Stimulated activated CD4-positive, alpha-beta T cell treated with anti-CD3 and anti-CD28 coated beads, Interleukin-12 subunit alpha, Interleukin-12 subunit beta, amount 100 ng/mL, for 4 hours (primary cell): ENCODE measurements around the gene SMDT1.
"Not testable (repeated sequence)": the region's sequence is repeated elsewhere in the genome, so short reads cannot be mapped to it uniquely, and the experiment has no call there.

Experiments used
- DNase-seq: peaks from one replicate; pipeline ENCODE4 v3.0.0-alpha.2; 2020

Gene SMDT1

GRCh38 chr22:42071508-42071907 is 8.0 kb upstream of the SMDT1 start:
- not testable (repeated sequence) for DNase-seq

- DNase-seq, result no peak
Measured at GRCh38 chr22:42072606-42073330, 6.7 kb upstream of the SMDT1 start.

GRCh38 chr22:42073621-42074041 is 5.9 kb upstream of the SMDT1 start:
- no peak for DNase-seq

- peak; percentile 47 for DNase-seq
Measured at GRCh38 chr22:42074132-42074811, 5.2 kb upstream of the SMDT1 start, which contains the start of gene PHETA2. Gene PHETA2, plus strand, starts transcription at chr22:42074248. Its CDS starts 3,046 bp downstream, at chr22:42077294.

GRCh38 chr22:42074846-42075676 is 4.4 kb upstream of the SMDT1 start:
- no peak for DNase-seq

- DNase-seq, result no peak
Measured at GRCh38 chr22:42076764-42077485, 2.6 kb upstream of the SMDT1 start.

- no peak for DNase-seq
Measured at GRCh38 chr22:42077486-42078125, 1.9 kb upstream of the SMDT1 start.

- no peak for DNase-seq
Measured at GRCh38 chr22:42078469-42079318, 806 bp upstream of the SMDT1 start.

- DNase-seq, result no peak
Measured at GRCh38 chr22:42080287-42080686, 787 bp downstream of the SMDT1 start.

GRCh38 chr22:42083119-42083518 is 3.6 kb downstream of the SMDT1 start:
- no peak for DNase-seq

- no peak for DNase-seq
Measured at GRCh38 chr22:42084874-42085273, 5.4 kb downstream of the SMDT1 start.

GRCh38 chr22:42086051-42086450 is 6.6 kb downstream of the SMDT1 start:
- no peak for DNase-seq

GRCh38 chr22:42090596-42091454 is 11.3 kb downstream of the SMDT1 start, which contains the start of gene NDUFA6:
Gene NDUFA6, minus strand, starts transcription at chr22:42090772. Its CDS starts 28 bp downstream, at chr22:42090744.
- peak; percentile 96 for DNase-seq

GRCh38 chr22:42091455-42091782 is 11.9 kb downstream of the SMDT1 start:
- no peak for DNase-seq

- DNase-seq, result no peak
Measured at GRCh38 chr22:42101199-42101598, 21.7 kb downstream of the SMDT1 start.

GRCh38 chr22:42104332-42104860 is 24.9 kb downstream of the SMDT1 start:
- DNase-seq, result not testable (repeated sequence)

GRCh38 chr22:42108848-42109247 is 29.3 kb downstream of the SMDT1 start:
- DNase-seq, result no peak

- DNase-seq, result no peak
Measured at GRCh38 chr22:42111798-42112197, 32.3 kb downstream of the SMDT1 start.

GRCh38 chr22:42112793-42113192 is 33.3 kb downstream of the SMDT1 start:
- not testable (repeated sequence) for DNase-seq

GRCh38 chr22:42114721-42115120 is 35.2 kb downstream of the SMDT1 start:
- DNase-seq, result no peak
